Gastroesophageal sphincter (tissue), 4 donors: ENCODE results near the gene LAMC2. TPM values are rescaled to one million over a fixed set of nuclear protein-coding genes. Genes with fewer than 3 reads are reported as not detected.

Experiments
- ATAC-seq: fragments of 150-250 bp; one replicate; pipeline ENCODE4 v1.9.1; 2016; ENCODE audit warnings: mild to moderate bottlenecking, moderate library complexity
- H3K27ac ChIP-seq, 4 donors: fragments of 200-600 bp; sonication (generic) in 3 of 4; 1 replicate in 3 of 4; 2 replicates in 1 of 4; pipeline ENCODE4 v1.5.1; 2016 to 2019
- H3K27me3 ChIP-seq: fragments of 200-600 bp; sonication (generic); one replicate; pipeline ENCODE4 v1.5.1; 2019
- H3K36me3 ChIP-seq, 2 donors: fragments of 200-600 bp; sonication (generic); one replicate each; pipeline ENCODE4 v1.5.1; 2019; ENCODE audit warnings: control low read depth in 1 of 2
- H3K4me1 ChIP-seq, 3 donors: fragments of 200-600 bp; sonication (generic); 1 replicate in 2 of 3; 2 replicates in 1 of 3; pipeline ENCODE4 v1.5.1; 2016 to 2019; ENCODE audit warnings: control low read depth in 2 of 3
- H3K4me3 ChIP-seq, 2 donors: fragments of 200-600 bp; sonication (generic); one replicate each; pipeline ENCODE4 v1.5.1; 2019; ENCODE audit warnings: mild to moderate bottlenecking in 1 of 2, moderate library complexity in 1 of 2
- H3K9me3 ChIP-seq, 3 donors: fragments of 200-600 bp; sonication (generic); one replicate each; pipeline ENCODE4 v1.5.1; 2017 to 2019; ENCODE audit warnings: control low read depth in 2 of 3
- CTCF ChIP-seq, 4 experiments: fragments of 200-600 bp in 2 of 4; fragments of 450-650 bp in 2 of 4; sonication (generic) in 1 of 4; IDR thresholded peaks; one replicate each; pipeline ENCODE4 v1.5.1; 2017 to 2019; ENCODE audit warnings: antibody characterized with exemption in 4 of 4, mild to moderate bottlenecking in 2 of 4, moderate library complexity in 2 of 4
- EP300 ChIP-seq: sonication (generic); formaldehyde crosslinking; IDR thresholded peaks from one replicate; pipeline ENCODE4 v1.6.1; 2017; ENCODE audit warnings: antibody characterized with exemption, mild to moderate bottlenecking
- POLR2A ChIP-seq, 2 donors: fragments of 450-650 bp; IDR thresholded peaks; one replicate each; pipeline ENCODE4 v1.6.1; 2017; ENCODE audit warnings: antibody characterized with exemption in 2 of 2, mild to moderate bottlenecking in 2 of 2, moderate library complexity in 1 of 2
- POLR2AphosphoS5 ChIP-seq: sonication (generic); formaldehyde crosslinking; IDR thresholded peaks from one replicate; pipeline ENCODE4 v1.6.1; 2017; ENCODE audit warnings: antibody characterized with exemption
- WGBS, 2 donors: methylation state at CpG; one replicate each; pipeline ENCODE4 v1.1.5; 2018; ENCODE audit warnings: low coverage in 1 of 2; 5-methylcytosine and 5-hydroxymethylcytosine counted together
- total RNA-seq, 4 donors: library from RNA; depleted of rRNA; stranded (reverse); fragments of >200 nt; gene quantifications; one replicate each; pipeline ENCODE4 v1.1.0, GENCODE V29; 2016

LAMC2 gene
- total RNA-seq, 4 donors from 2014 or later, result 10.2 to 43.4 (median 18.4) TPM

- WGBS, 2 donors, result 52 to 62% methylated on average over 3 of the region's 3 CpGs
- Histone ChIP-seq H3K4me1 (peaks cover 0 to 22% (median 0%) of the 10 kb centered on the region in 3 donors), H3K27ac (peak overlapping the region; percentile 27 to 78 (median 70)), H3K9me3 (no peaks in the 10 kb centered on the region), H3K4me3 (no peak overlapping the region), H3K27me3 (no peaks in the 10 kb centered on the region), H3K36me3 (peaks cover 0 to 14% of the 10 kb centered on the region in 2 donors)
- TF ChIP-seq POLR2AphosphoS5 (no peak), CTCF (IDR thresholded peaks at IDR 0.05) (no peak), EP300 (no peak), POLR2A (IDR thresholded peaks at IDR 0.05) (no peak)
- no peak for ATAC-seq
Observed at GRCh38 chr1:183241471-183241870, 55.4 kb downstream of the LAMC2 start.

DNA sequence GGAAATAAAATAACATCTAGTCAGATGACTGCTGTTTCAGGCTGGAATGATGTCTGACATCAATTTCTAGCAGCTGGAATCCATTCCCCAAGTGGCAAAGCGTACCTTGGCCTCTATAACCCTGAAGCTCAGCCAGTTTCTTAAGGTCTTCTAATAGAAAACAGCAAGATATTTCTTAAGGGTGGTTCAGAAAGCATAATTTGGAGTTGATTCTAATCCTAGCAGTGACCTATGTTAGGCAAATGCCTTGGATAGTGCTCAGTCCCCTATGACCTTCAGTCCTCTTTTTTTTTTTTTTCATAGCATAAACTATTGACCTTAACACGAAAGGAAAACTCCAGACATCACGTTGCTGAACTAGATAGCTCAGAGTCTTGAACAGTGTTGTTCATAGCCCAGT is 56.5 kb downstream of the LAMC2 start:
- H3K36me3 ChIP-seq, result peaks cover 0 to 14% of the 10 kb centered on the region in 2 donors
- 34 to 84% methylated on average over 3 of the region's 3 CpGs for WGBS, 2 donors
- no peaks in the 10 kb centered on the region for H3K9me3 ChIP-seq
- no peak overlapping the region for H3K4me3 ChIP-seq
- no peaks in the 10 kb centered on the region for H3K27me3 ChIP-seq
- peak overlapping the region in 3 of 4 donors; percentile 65 to 78 (median 75) for H3K27ac ChIP-seq
- peaks cover 0 to 22% (median 0%) of the 10 kb centered on the region in 3 donors for H3K4me1 ChIP-seq
- TF ChIP-seq EP300 (no peak), POLR2AphosphoS5 (peak; percentile 29)
- peak; percentile 28 for ATAC-seq

- Histone ChIP-seq H3K4me1 (peaks cover 0 to 22% (median 0%) of the 10 kb centered on the region in 3 donors), H3K27ac (peak overlapping the region; percentile 61 to 78 (median 70)), H3K36me3 (peaks cover 0 to 14% of the 10 kb centered on the region in 2 donors), H3K4me3 (no peak overlapping the region), H3K27me3 (no peaks in the 10 kb centered on the region), H3K9me3 (no peaks in the 10 kb centered on the region)
- peak; percentile 70 for ATAC-seq
- TF ChIP-seq POLR2A (IDR thresholded peaks at IDR 0.05), result no peak
- TF ChIP-seq CTCF (IDR thresholded peaks at IDR 0.05), result no peak
- TF ChIP-seq EP300, result no peak
- peak; percentile 61 for TF ChIP-seq POLR2AphosphoS5
- WGBS, 2 donors, result 50 to 67% methylated on average over 1 to 2 of the region's 5 CpGs
Observed at GRCh38 chr1:183243161-183244050, 57.3 kb downstream of the LAMC2 start.

DNA sequence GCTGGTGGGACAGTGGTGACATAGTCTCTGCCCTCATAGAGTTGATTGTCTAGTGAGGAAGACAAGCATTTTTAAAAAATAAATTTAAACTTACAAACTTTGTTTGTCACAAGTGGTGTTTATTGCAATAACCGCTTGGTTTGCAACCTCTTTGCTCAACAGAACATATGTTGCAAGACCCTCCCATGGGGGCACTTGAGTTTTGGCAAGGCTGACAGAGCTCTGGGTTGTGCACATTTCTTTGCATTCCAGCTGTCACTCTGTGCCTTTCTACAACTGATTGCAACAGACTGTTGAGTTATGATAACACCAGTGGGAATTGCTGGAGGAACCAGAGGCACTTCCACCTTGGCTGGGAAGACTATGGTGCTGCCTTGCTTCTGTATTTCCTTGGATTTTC is 58.4 kb downstream of the LAMC2 start:
- no peak for TF ChIP-seq CTCF (IDR thresholded peaks at IDR 0.05)
- TF ChIP-seq POLR2AphosphoS5, result peak; percentile 84
- ATAC-seq, result peak; percentile 47
- H3K27ac ChIP-seq, result peak overlapping the region in 3 of 4 donors; percentile 65 to 78 (median 75)
- peaks cover 0 to 10% of the 10 kb centered on the region in 2 donors for H3K36me3 ChIP-seq
- H3K4me1 ChIP-seq, result peaks cover 0 to 22% (median 0%) of the 10 kb centered on the region in 3 donors
- WGBS, 2 donors, result 56 to 67% methylated on average over 1 of the region's 1 CpG
- H3K4me3 ChIP-seq, result no peak overlapping the region
- H3K27me3 ChIP-seq, result no peaks in the 10 kb centered on the region
- no peaks in the 10 kb centered on the region for H3K9me3 ChIP-seq

GRCh38 chr1:183245357-183245756 is 59.3 kb downstream of the LAMC2 start:
- peaks cover 0 to under 1% of the 10 kb centered on the region in 2 donors for H3K36me3 ChIP-seq
- TF ChIP-seq CTCF (IDR thresholded peaks at IDR 0.05) (no peak), POLR2A (IDR thresholded peaks at IDR 0.05) (no peak), EP300 (no peak), POLR2AphosphoS5 (no peak)
- peaks cover 0 to 19% (median 0%) of the 10 kb centered on the region in 3 donors for H3K4me1 ChIP-seq
- 93 to 95% methylated on average over 2 of the region's 3 CpGs for WGBS, 2 donors
- no peak overlapping the region for H3K4me3 ChIP-seq
- H3K27ac ChIP-seq, result peak overlapping the region in 2 of 4 donors; percentile 5 to 14
- ATAC-seq, result no peak
- no peaks in the 10 kb centered on the region for H3K27me3 ChIP-seq
- H3K9me3 ChIP-seq, result no peaks in the 10 kb centered on the region
